ENCODE results near the gene ACOXL. TPM values are rescaled to one million over a fixed set of nuclear protein-coding genes. Genes with fewer than 3 reads are reported as not detected.
"Not testable (repeated sequence)": the region's sequence is repeated elsewhere in the genome, so short reads cannot be mapped to it uniquely, and the experiment has no call there.

The ACOXL gene
- total RNA-seq, 1 donor from 2014 or later = 0.58 TPM

GRCh38 chr2:110691612-110692258, 40.6 kb upstream of the ACOXL start:
- H3K4me3 ChIP-seq (ENCODE audit: low read depth, low read length) = no peak overlapping the region
- no peak for TF ChIP-seq CTCF (IDR thresholded peaks at IDR 0.05; ENCODE audit: insufficient read depth, low read length, poor library complexity, severe bottlenecking)
- no peak for DNase-seq (ENCODE audit: low read depth)
- no peaks in the 10 kb centered on the region for H3K27me3 ChIP-seq (ENCODE audit: control insufficient read depth, insufficient read depth, low read length)
- H3K36me3 ChIP-seq (ENCODE audit: control insufficient read depth, insufficient read depth, low read length) = no peaks in the 10 kb centered on the region

- H3K4me3 ChIP-seq (ENCODE audit: low read depth, low read length); H3K27me3 ChIP-seq (ENCODE audit: control insufficient read depth, insufficient read depth, low read length); H3K36me3 ChIP-seq (ENCODE audit: control insufficient read depth, insufficient read depth, low read length); DNase-seq (ENCODE audit: low read depth): not testable (repeated sequence)
Measured at GRCh38 chr2:110695146-110695898, 37.1 kb upstream of the ACOXL start.

- H3K27me3 ChIP-seq (ENCODE audit: control insufficient read depth, insufficient read depth, low read length); H3K4me3 ChIP-seq (ENCODE audit: low read depth, low read length); H3K36me3 ChIP-seq (ENCODE audit: control insufficient read depth, insufficient read depth, low read length); DNase-seq (ENCODE audit: low read depth): not testable (repeated sequence)
Measured at GRCh38 chr2:110698253-110698652, 34.1 kb upstream of the ACOXL start.

GRCh38 chr2:110702514-110703380, 29.6 kb upstream of the ACOXL start:
- TF ChIP-seq CTCF (IDR thresholded peaks at IDR 0.05; ENCODE audit: insufficient read depth, low read length, poor library complexity, severe bottlenecking) = no peak
- peaks cover 2% of the 10 kb centered on the region for H3K27me3 ChIP-seq (ENCODE audit: control insufficient read depth, insufficient read depth, low read length)
- no peak overlapping the region for H3K4me3 ChIP-seq (ENCODE audit: low read depth, low read length)
- H3K36me3 ChIP-seq (ENCODE audit: control insufficient read depth, insufficient read depth, low read length) = no peaks in the 10 kb centered on the region
- no peak for DNase-seq (ENCODE audit: low read depth)

- Histone ChIP-seq H3K36me3 (ENCODE audit: control insufficient read depth, insufficient read depth, low read length) (no peaks in the 10 kb centered on the region), H3K27me3 (ENCODE audit: control insufficient read depth, insufficient read depth, low read length) (peaks cover 2% of the 10 kb centered on the region), H3K4me3 (ENCODE audit: low read depth, low read length) (no peak overlapping the region)
- no peak for TF ChIP-seq CTCF (IDR thresholded peaks at IDR 0.05; ENCODE audit: insufficient read depth, low read length, poor library complexity, severe bottlenecking)
- no peak for DNase-seq (ENCODE audit: low read depth)
Measured at GRCh38 chr2:110707386-110707965, 24.9 kb upstream of the ACOXL start.

GRCh38 chr2:110708455-110708854, 23.9 kb upstream of the ACOXL start:
- TF ChIP-seq CTCF (IDR thresholded peaks at IDR 0.05; ENCODE audit: insufficient read depth, low read length, poor library complexity, severe bottlenecking) = no peak
- peaks cover 2% of the 10 kb centered on the region for H3K27me3 ChIP-seq (ENCODE audit: control insufficient read depth, insufficient read depth, low read length)
- H3K4me3 ChIP-seq (ENCODE audit: low read depth, low read length) = no peak overlapping the region
- no peaks in the 10 kb centered on the region for H3K36me3 ChIP-seq (ENCODE audit: control insufficient read depth, insufficient read depth, low read length)
- DNase-seq (ENCODE audit: low read depth) = no peak

Measured in kidney epithelial cell (primary cell).